Measurements from ENCODE around the gene HDAC11.

Gene HDAC11

DNA sequence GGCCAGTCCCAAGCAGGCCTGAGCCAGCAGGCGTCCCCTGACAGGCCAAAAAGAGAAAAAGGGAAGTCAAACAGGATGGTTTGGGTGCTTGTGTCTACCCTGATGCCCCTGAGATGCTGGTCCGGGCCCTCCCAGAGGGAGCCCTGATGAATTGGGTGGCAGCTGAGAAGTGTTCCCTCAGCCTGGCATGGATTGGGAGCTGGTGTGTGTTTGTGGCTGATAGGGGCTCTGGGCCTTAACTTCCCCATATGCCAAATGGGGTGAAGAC, 70.3 kb downstream of the HDAC11 start:
- Mint-ChIP-seq H3K9me3 (no peaks in the 10 kb centered on the region), H3K27me3 (ENCODE audit: low read depth) (peaks cover 41% of the 10 kb centered on the region), H3K27ac (no peak overlapping the region), H3K36me3 (ENCODE audit: low read depth) (no peaks in the 10 kb centered on the region), H3K4me3 (peak overlapping the region in 1 of 3 experiments; percentile 81), H3K4me1 (peaks cover 28% of the 10 kb centered on the region)
- TF ChIP-seq CTCF (IDR thresholded peaks at IDR 0.05; ENCODE audit: unreplicated experiment in 3 of 3) = no peak

DNA sequence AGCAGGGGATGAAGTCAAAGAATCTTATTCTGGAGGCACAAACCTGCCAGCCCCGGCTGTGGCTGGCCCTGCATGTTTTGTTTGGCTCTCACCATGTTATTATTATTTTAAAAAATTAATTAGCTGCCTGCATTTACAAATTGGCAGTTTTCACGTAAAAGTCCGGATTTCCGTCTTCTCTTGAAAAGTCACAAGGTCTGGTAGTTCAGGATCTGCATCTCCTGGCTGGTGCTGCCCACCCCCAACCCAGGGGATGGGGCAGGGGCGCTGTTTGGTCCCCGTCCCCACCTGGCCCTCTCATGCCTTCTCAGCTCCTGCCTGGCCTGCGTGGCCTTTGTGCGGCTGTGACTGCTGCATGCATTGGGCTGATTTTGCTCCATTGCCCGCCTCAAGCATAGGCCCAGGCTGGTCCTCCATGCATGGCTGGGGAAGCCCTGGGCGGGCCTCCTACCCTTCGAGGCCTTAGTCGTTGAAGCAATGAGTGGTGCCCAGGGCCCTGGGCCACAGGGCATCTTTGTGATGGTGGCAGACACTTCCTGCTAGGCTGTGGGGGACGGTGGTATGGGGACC, 70.8 kb downstream of the HDAC11 start:
- Mint-ChIP-seq H3K4me3 (peak overlapping the region in 2 of 3 experiments; percentile 40 to 60), H3K36me3 (ENCODE audit: low read depth) (no peaks in the 10 kb centered on the region), H3K4me1 (peaks cover 23% of the 10 kb centered on the region), H3K27ac (no peak overlapping the region), H3K27me3 (ENCODE audit: low read depth) (peaks cover 42% of the 10 kb centered on the region), H3K9me3 (no peaks in the 10 kb centered on the region)
- no peak for TF ChIP-seq CTCF (IDR thresholded peaks at IDR 0.05; ENCODE audit: unreplicated experiment in 3 of 3)

DNA sequence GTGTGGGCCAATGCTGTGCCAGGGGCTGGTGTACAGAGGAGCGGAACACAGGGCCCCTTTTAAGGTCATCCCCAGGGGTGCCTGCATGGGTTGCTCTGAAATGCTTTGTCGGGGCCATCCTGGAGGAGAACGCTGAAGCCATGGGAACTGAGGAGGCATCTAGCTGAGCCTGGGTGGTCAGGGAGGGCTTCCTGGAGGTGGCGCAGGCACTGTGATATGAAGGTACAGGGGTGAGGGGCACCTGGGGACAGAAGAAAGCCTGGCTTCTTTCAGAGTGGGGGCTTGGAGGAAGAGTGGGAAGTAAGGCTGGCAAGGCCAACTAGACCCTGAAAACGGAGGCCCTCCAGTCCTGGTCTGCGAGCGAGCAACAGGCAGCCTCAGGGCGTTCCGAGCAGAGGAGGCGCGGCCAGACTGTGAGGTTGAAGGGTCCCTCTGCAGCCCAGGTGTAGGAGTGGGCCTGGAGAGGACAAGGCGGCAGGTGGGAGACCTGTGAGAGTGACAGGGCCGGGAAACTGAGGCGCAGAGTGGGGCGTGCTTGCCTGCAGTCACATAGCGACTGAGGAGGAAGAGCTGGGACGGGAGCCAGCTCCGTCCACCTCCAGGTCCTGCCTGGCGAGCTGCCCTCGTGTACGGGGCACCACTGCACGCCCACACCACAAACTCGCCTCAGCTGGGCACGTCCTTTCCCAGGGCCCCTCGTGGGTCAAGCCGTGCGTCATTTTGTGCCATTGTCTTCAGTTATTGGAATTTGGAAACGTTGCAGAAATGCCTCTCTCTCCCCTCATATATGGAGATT, 72.9 kb downstream of the HDAC11 start:
- peaks cover 9% of the 10 kb centered on the region for H3K4me1 Mint-ChIP-seq
- H3K9me3 Mint-ChIP-seq = no peaks in the 10 kb centered on the region
- no peaks in the 10 kb centered on the region for H3K36me3 Mint-ChIP-seq (ENCODE audit: low read depth)
- no peak overlapping the region for H3K4me3 Mint-ChIP-seq
- H3K27ac Mint-ChIP-seq = peak overlapping the region in 1 of 3 experiments; percentile 39
- H3K27me3 Mint-ChIP-seq (ENCODE audit: low read depth) = peaks cover 41% of the 10 kb centered on the region
- TF ChIP-seq CTCF (IDR thresholded peaks at IDR 0.05; ENCODE audit: unreplicated experiment in 3 of 3) = no peak

DNA sequence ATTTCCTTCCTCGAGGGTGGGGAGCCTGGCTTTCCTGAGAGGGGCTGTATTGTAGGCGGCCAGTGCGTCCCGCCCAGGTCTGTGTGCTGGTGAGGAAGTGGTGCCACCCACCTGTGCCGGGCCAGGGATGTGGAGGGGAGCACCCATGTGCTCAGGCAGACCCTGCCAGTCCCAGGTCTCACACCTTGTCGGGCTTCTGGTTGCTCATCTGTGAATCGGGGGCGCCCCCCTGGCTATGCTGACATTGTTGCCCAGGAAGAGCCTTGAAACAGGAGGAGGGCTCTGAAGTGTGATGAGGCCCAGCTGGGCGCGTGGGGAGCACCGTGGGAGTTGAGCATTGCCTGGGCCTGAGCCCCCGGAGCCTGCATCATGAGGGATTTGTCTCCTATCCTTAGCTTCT, 73.6 kb downstream of the HDAC11 start:
- Mint-ChIP-seq H3K4me1 (peaks cover 9% of the 10 kb centered on the region), H3K27me3 (ENCODE audit: low read depth) (peaks cover 37% of the 10 kb centered on the region), H3K36me3 (ENCODE audit: low read depth) (no peaks in the 10 kb centered on the region), H3K9me3 (no peaks in the 10 kb centered on the region), H3K4me3 (no peak overlapping the region), H3K27ac (peak overlapping the region in 1 of 3 experiments; percentile 39)
- no peak for TF ChIP-seq CTCF (IDR thresholded peaks at IDR 0.05; ENCODE audit: unreplicated experiment in 3 of 3)

- peaks cover 39% of the 10 kb centered on the region for H3K27me3 Mint-ChIP-seq (ENCODE audit: low read depth)
- H3K4me3 Mint-ChIP-seq = no peak overlapping the region
- no peaks in the 10 kb centered on the region for H3K9me3 Mint-ChIP-seq
- peak overlapping the region in 1 of 3 experiments; percentile 3 for H3K27ac Mint-ChIP-seq
- no peak for TF ChIP-seq CTCF (IDR thresholded peaks at IDR 0.05; ENCODE audit: unreplicated experiment in 3 of 3)
- H3K36me3 Mint-ChIP-seq (ENCODE audit: low read depth) = no peaks in the 10 kb centered on the region
- H3K4me1 Mint-ChIP-seq = peaks cover 22% of the 10 kb centered on the region
Measured at GRCh38 chr3:13555753-13556152, 75.6 kb downstream of the HDAC11 start.

All from nephron (organoid).